ENCODE results near the gene MYLK.

DNA sequence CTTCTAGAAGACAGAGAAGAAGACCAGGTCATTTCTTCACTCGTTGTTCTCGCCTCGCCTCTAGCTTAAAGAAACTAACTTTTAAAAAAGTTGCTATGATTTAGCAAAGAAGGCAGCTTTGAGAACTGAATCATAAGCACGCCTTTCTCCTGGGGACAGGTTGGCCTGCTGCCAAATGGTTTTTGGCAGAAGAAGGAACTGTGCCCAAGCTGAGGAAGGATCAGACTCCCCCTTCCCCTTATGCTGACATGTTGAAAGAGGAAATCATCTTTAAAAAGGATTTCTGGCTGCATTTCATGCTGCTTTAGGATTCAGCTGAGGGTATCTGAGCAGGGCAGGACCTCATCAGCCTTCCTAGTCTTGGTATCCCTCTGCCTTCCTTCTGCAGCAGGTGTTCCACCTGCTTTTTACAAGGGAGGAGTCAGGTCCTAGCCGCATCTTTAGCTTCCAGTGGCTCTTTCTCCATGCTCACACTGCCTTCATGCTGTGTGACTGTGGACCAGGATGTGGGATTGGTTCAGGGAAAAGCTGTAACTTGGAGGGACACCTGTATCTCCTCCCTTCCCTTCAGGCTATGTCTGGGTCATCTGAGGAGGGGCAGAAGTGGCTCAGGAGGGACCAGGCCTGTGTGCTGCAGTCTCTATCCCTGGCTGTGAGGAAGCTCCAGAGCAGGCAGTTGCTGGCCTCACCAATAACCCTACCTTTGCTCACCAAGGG lies 265.2 kb downstream of the MYLK start:
- TF ChIP-seq CTCF (IDR thresholded peaks at IDR 0.05; ENCODE audit: insufficient read depth, low read length) (no peak), REST (IDR thresholded peaks at IDR 0.05; ENCODE audit: insufficient replicate concordance, low read depth) (no peak), GABPA (IDR thresholded peaks at IDR 0.05; ENCODE audit: low read depth) (no peak), POLR2AphosphoS5 (IDR thresholded peaks at IDR 0.05; ENCODE audit: low read depth) (peak; percentile 77; the same call in 1 of the 2 replicates)

All from HL-60 (cell line).